Activated effector memory CD4-positive, alpha-beta T cell treated with Interleukin-2 at 50 U/mL for 16 hours (primary cell): ENCODE data around the gene BTBD17.

ENCODE experiments used
- DNase-seq: peaks from one replicate; pipeline ENCODE4 v3.0.0-alpha.2; 2020

Gene BTBD17

GRCh38 chr17:74332763-74333283, 28.8 kb downstream of the BTBD17 start:
- DNase-seq: no peak

GRCh38 chr17:74332017-74332650, 29.5 kb downstream of the BTBD17 start:
- no peak for DNase-seq

GRCh38 chr17:74330446-74330845, 31.2 kb downstream of the BTBD17 start:
- no peak for DNase-seq

GRCh38 chr17:74329378-74329777, 32.3 kb downstream of the BTBD17 start:
- no peak for DNase-seq

- DNase-seq: no peak
Observed at GRCh38 chr17:74328487-74328886, 33.2 kb downstream of the BTBD17 start.

- DNase-seq: no peak
Observed at GRCh38 chr17:74326506-74326905, 35.2 kb downstream of the BTBD17 start.

- peak; percentile 54 for DNase-seq
Observed at GRCh38 chr17:74325743-74326379, 35.8 kb downstream of the BTBD17 start, which contains the start of gene KIF19. KIF19 (plus strand) TSS chr17:74326226; CDS start chr17:74326350, 124 bp downstream.

- DNase-seq: no peak
Observed at GRCh38 chr17:74325376-74325742, 36.3 kb downstream of the BTBD17 start.

GRCh38 chr17:74324521-74324920, 37.1 kb downstream of the BTBD17 start:
- no peak for DNase-seq

- DNase-seq: no peak
Observed at GRCh38 chr17:74318391-74318790, 43.3 kb downstream of the BTBD17 start.

- no peak for DNase-seq
Observed at GRCh38 chr17:74317071-74317470, 44.6 kb downstream of the BTBD17 start.

- DNase-seq: no peak
Observed at GRCh38 chr17:74316220-74316619, 45.4 kb downstream of the BTBD17 start.

GRCh38 chr17:74314877-74315276, 46.8 kb downstream of the BTBD17 start:
- no peak for DNase-seq

GRCh38 chr17:74309902-74310301, 51.8 kb downstream of the BTBD17 start:
- no peak for DNase-seq

- DNase-seq: no peak
Observed at GRCh38 chr17:74307984-74308773, 53.5 kb downstream of the BTBD17 start.
